Endothelial cell of umbilical vein (primary cell): ENCODE data around the gene COL19A1. TPM values are rescaled to one million over a fixed set of nuclear protein-coding genes. Genes with fewer than 3 reads are reported as not detected.

Experiments used
- BruUV-seq: library from RNA; stranded (reverse); fragments of 400-500 nt; replicated peaks from 2 replicates; lab custom pipeline; 2021; lab: Mats Ljungman, UMichigan
- CTCF ChIA-PET: fragments of 300-600, 350-600 bp; sonication (Branson Sonifier 250); formaldehyde crosslinking; loops from one replicate; lab custom pipeline; 2021; ENCODE audit warnings: antibody characterized with exemption, inconsistent platforms; lab: Charles Lee
- POLR2A ChIA-PET: fragments of 300-600, 350-600 bp; sonication (Branson Sonifier 250); formaldehyde crosslinking; loops from one replicate; lab custom pipeline; 2021; ENCODE audit warnings: antibody characterized with exemption, inconsistent platforms; lab: Charles Lee
- DNase-seq: peaks from one replicate; pipeline ENCODE4 v3.0.0-alpha.2; 2011; ENCODE audit warnings: low read depth, low spot score
- FAIRE-seq: peaks from 2 replicates; lab custom pipeline; 2011; peaks lifted over from hg19 to GRCh38; lab: Jason Lieb, UNC
- H2AFZ ChIP-seq: 2 replicates; pipeline ENCODE4 v1.6.0; 2012; ENCODE audit warnings: low read depth, low read length, control low read depth, inconsistent platforms
- H3K27ac ChIP-seq: 2 replicates; pipeline ENCODE4 v1.5.1; 2011; ENCODE audit warnings: low read depth, mild to moderate bottlenecking, control low read depth, low read length, moderate library complexity; ENCODE audit not compliant: insufficient read depth
- H3K27me3 ChIP-seq, 2 experiments: 2 replicates each; pipeline versions ENCODE4 v1.6.0 to v1.6.1; 2011; ENCODE audit warnings: low read length in 2 of 2, mixed read lengths in 1 of 2; ENCODE audit not compliant: control insufficient read depth in 2 of 2, insufficient read depth in 2 of 2
- H3K36me3 ChIP-seq, 2 experiments: 2 replicates in 1 of 2; 3 replicates in 1 of 2; pipeline ENCODE4 v1.5.1; 2011; ENCODE audit warnings: low read length in 2 of 2, mild to moderate bottlenecking in 1 of 2, moderate library complexity in 1 of 2; ENCODE audit not compliant: control insufficient read depth in 2 of 2, insufficient read depth in 2 of 2; ENCODE audit errors: extremely low read depth in 1 of 2
- H3K4me1 ChIP-seq: 3 replicates; pipeline ENCODE4 v1.5.1; 2011; ENCODE audit warnings: mild to moderate bottlenecking, low read length; ENCODE audit not compliant: control insufficient read depth, insufficient read depth; ENCODE audit errors: extremely low read depth
- H3K4me2 ChIP-seq: 2 replicates; pipeline ENCODE4 v1.6.1; 2011; ENCODE audit warnings: low read length, control low read depth, mixed read lengths; ENCODE audit not compliant: insufficient read depth
- H3K4me3 ChIP-seq, 3 experiments: fragments of 200-600 bp in 1 of 3; sonication (generic), shearing (Covaris generic) in 1 of 3; replicated peaks in 1 of 3; 2 replicates each; pipeline ENCODE4 v1.5.1; 2011 to 2016; ENCODE audit warnings: control low read depth in 3 of 3, low read length in 3 of 3, mild to moderate bottlenecking in 2 of 3, inconsistent platforms in 1 of 3, low read depth in 1 of 3, moderate library complexity in 1 of 3; ENCODE audit not compliant: insufficient read depth in 1 of 3
- H3K79me2 ChIP-seq: 2 replicates; pipeline ENCODE4 v1.6.0; 2012; ENCODE audit warnings: low read length, inconsistent platforms; ENCODE audit not compliant: control insufficient read depth, insufficient read depth
- H3K9ac ChIP-seq: replicated peaks from 2 replicates; pipeline ENCODE3; 2011; ENCODE audit warnings: low read length, control low read depth; ENCODE audit not compliant: insufficient read depth; ENCODE audit errors: extremely low read depth
- H3K9me1 ChIP-seq: replicated peaks from 3 replicates; pipeline ENCODE4 v1.6.0; 2011; ENCODE audit warnings: mild to moderate bottlenecking, low read length; ENCODE audit not compliant: control insufficient read depth, insufficient read depth; ENCODE audit errors: extremely low read depth
- H3K9me3 ChIP-seq: replicated peaks from 2 replicates; pipeline ENCODE4 v1.5.1; 2012; ENCODE audit warnings: low read length, inconsistent platforms; ENCODE audit not compliant: control insufficient read depth, insufficient read depth
- H4K20me1 ChIP-seq: replicated peaks from 2 replicates; pipeline ENCODE3; 2011; ENCODE audit warnings: mild to moderate bottlenecking, low read length; ENCODE audit not compliant: control insufficient read depth, insufficient read depth; ENCODE audit errors: extremely low read depth
- EZH2 ChIP-seq: IDR thresholded peaks from 2 replicates; pipeline ENCODE4 v1.6.1; 2012; ENCODE audit warnings: borderline replicate concordance, low read depth, mild to moderate bottlenecking, moderate library complexity, low read length, inconsistent platforms; ENCODE audit not compliant: severe bottlenecking
- FOS ChIP-seq: IDR thresholded peaks from 2 replicates; pipeline ENCODE4 v1.6.1; 2011; ENCODE audit warnings: mild to moderate bottlenecking, low read length, moderate library complexity, borderline replicate concordance; ENCODE audit not compliant: insufficient read depth
- GATA2 ChIP-seq: IDR thresholded peaks from 2 replicates; pipeline ENCODE4 v1.7.0; 2011; ENCODE audit warnings: low read depth, mild to moderate bottlenecking, moderate library complexity, mixed read lengths, low read length; ENCODE audit not compliant: insufficient read length, insufficient read depth
- JUN ChIP-seq: IDR thresholded peaks from 2 replicates; pipeline ENCODE4 v1.6.1; 2011; ENCODE audit warnings: borderline replicate concordance, low read depth; ENCODE audit not compliant: insufficient read length, insufficient read depth
- MAX ChIP-seq: IDR thresholded peaks from 2 replicates; pipeline ENCODE4 v1.6.1; 2011; ENCODE audit not compliant: insufficient read depth, insufficient read length
- MYC ChIP-seq: IDR thresholded peaks from one replicate; pipeline ENCODE4 v1.6.1; 2011; ENCODE audit warnings: mild to moderate bottlenecking, low read depth, low read length
- POLR2A ChIP-seq: IDR thresholded peaks from 2 replicates; pipeline ENCODE4 v1.6.1; 2012; ENCODE audit warnings: low read depth, mild to moderate bottlenecking, control low read depth, low read length
- POLR2AphosphoS5 ChIP-seq: IDR thresholded peaks from 2 replicates; pipeline ENCODE4 v1.6.1; 2012; ENCODE audit warnings: low read depth, mild to moderate bottlenecking, control low read depth, low read length, moderate library complexity; ENCODE audit not compliant: insufficient read depth
- dilution Hi-C: fragments of 300-500 bp; cut with MboI; formaldehyde crosslinking; loops from one replicate; pipeline ENCODE4 v1.15.0; 2019; ENCODE audit warnings: low sequenced_read_pairs; ENCODE audit not compliant: extremely low pct_ligation_motif_present
- intact Hi-C: fragments of 100-400 bp; cut with micrococcal nuclease; formaldehyde crosslinking; loops from one replicate; pipeline ENCODE4 v1.10.0; 2022
- polyA plus RNA-seq, 4 experiments: library from polyadenylated mRNA; depleted of rRNA in 3 of 4; stranded (reverse) in 3 of 4; unstranded in 1 of 4; fragments of >200 nt; gene quantifications; 2 replicates each; pipeline versions ENCODE4 v1.2.1 to v1.2.3, GENCODE V29; 2011 to 2012; ENCODE audit warnings: missing spikeins in 1 of 4
- total RNA-seq: library from RNA; stranded (reverse); gene quantifications from 2 replicates; pipeline ENCODE4 v1.2.3, GENCODE V29; 2021
- TF ChIP-seq, protein P1 (sequence below), 2 donors: IDR thresholded peaks; 1 replicate in 1 of 2; 2 replicates in 1 of 2; pipeline ENCODE4 v1.5.1; 2011; ENCODE audit warnings: low read length in 2 of 2, mild to moderate bottlenecking in 2 of 2, moderate library complexity in 2 of 2, control low read depth in 1 of 2, inconsistent platforms in 1 of 2, low read depth in 1 of 2; ENCODE audit not compliant: insufficient read depth in 1 of 2; ENCODE audit errors: extremely low read depth in 1 of 2

COL19A1 gene
- total and polyA plus RNA-seq, 2 donors (not counting 3 experiments of a cell fraction or from before 2014, with no cell fraction given): not detected

- Histone ChIP-seq H3K79me2 (no peaks in the 10 kb centered on the region), H3K27me3 (no peaks in the 10 kb centered on the region), H3K9me1 (no peaks in the 10 kb centered on the region), H3K4me2 (no peak overlapping the region), H3K36me3 (no peaks in the 10 kb centered on the region), H3K4me1 (no peaks in the 10 kb centered on the region), H2AFZ (no peak overlapping the region), H3K9ac (no peak overlapping the region), H3K9me3 (no peaks in the 10 kb centered on the region), H3K27ac (no peak overlapping the region), H4K20me1 (no peaks in the 10 kb centered on the region), H3K4me3 (no peak overlapping the region)
- CTCF ChIA-PET: interaction anchor here (1.4 kb wide), 1 partner anchor 58 kb away, joined by 4 read pairs; no protein-coding TSS in a partner anchor
- TF ChIP-seq, protein P1, sequence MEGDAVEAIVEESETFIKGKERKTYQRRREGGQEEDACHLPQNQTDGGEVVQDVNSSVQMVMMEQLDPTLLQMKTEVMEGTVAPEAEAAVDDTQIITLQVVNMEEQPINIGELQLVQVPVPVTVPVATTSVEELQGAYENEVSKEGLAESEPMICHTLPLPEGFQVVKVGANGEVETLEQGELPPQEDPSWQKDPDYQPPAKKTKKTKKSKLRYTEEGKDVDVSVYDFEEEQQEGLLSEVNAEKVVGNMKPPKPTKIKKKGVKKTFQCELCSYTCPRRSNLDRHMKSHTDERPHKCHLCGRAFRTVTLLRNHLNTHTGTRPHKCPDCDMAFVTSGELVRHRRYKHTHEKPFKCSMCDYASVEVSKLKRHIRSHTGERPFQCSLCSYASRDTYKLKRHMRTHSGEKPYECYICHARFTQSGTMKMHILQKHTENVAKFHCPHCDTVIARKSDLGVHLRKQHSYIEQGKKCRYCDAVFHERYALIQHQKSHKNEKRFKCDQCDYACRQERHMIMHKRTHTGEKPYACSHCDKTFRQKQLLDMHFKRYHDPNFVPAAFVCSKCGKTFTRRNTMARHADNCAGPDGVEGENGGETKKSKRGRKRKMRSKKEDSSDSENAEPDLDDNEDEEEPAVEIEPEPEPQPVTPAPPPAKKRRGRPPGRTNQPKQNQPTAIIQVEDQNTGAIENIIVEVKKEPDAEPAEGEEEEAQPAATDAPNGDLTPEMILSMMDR (IDR thresholded peaks at IDR 0.05; ENCODE audit: extremely low read depth in 1 of 2, insufficient read depth in 1 of 2, low read depth in 1 of 2, low read length in 2 of 2): no peak
- no peak for TF ChIP-seq MAX
- TF ChIP-seq GATA2: no peak
- TF ChIP-seq FOS: no peak
- TF ChIP-seq POLR2AphosphoS5: no peak
- TF ChIP-seq JUN: no peak
- TF ChIP-seq MYC: no peak
- no peak for TF ChIP-seq EZH2
- TF ChIP-seq POLR2A: no peak
- intact Hi-C loops (no loop called here), dilution Hi-C loops (no loop called here)
- no TSS peak for BruUV-seq
- DNase-seq (no peak), FAIRE-seq (no peak)
- POLR2A ChIA-PET: no interaction called here
Measured at GRCh38 chr6:70252604-70253003, 386.2 kb downstream of the COL19A1 start.
